ENCODE data around the gene SMIM9.
"Not testable (repeated sequence)": the region's sequence is repeated elsewhere in the genome, so short reads cannot be mapped to it uniquely, and the experiment has no call there.

Gene SMIM9

DNA sequence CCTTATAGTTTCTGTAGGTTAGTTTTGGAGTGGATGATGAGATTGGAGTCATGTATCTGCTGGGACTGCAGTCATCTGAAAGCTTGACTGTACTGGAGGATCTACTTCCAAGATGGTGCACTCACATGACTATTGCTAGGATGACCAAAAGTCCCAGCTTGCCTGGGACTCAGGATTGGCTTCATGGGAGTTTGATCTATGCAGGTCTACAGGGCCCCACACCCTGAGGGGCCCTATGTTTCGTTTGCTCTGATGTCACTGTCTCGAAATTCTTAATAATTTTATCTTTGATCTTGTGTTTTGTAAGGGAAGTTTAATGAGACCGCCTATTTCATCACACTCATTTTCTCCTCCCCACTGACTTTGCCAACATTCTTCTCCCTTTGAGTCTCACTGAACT is at the start of gene SMIM9:
SMIM9 (minus strand) TSS at position 101 of the 400 bp plus-strand sequence. CDS start 3,806 bp downstream, outside the sequence.
- no peak for DNase-seq

DNA sequence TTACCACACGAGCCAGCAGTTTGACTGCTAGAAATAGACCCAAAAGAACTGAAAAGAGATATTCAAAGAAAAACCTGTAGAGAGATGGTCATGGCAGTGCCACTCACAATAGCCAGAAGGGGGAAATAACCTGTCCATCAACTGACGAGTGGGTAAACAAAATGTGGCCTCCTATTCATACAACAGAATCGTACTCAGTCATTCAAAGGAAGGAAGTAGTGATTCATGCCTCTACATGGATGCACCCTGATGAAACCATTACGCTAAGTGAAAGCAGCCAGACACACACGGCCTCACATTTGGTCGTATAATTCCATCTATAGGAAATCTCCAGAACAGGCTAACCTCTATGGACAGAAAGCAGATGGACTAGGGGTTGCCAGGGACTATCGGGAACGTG is 49.6 kb upstream of the SMIM9 start:
- DNase-seq: not testable (repeated sequence)

DNA sequence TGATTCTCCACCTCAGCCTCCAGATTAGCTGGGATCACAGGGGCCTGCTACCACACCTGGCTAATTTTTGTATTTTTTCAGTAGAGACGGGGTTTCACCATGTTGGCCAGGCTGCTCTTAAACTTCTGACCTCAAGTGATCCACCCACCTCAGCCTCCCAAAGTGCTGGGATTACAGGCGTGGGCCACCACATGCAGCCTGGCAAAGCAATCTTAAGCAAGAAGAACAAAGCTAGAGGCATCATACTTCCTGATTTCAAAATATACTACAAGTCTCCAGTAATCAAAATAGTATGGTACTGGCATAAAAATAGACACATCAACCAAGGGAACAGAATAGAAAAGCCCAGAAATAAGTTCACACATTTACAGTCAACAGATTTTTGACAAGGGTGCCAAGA is 38.9 kb upstream of the SMIM9 start:
- DNase-seq: no peak

DNA sequence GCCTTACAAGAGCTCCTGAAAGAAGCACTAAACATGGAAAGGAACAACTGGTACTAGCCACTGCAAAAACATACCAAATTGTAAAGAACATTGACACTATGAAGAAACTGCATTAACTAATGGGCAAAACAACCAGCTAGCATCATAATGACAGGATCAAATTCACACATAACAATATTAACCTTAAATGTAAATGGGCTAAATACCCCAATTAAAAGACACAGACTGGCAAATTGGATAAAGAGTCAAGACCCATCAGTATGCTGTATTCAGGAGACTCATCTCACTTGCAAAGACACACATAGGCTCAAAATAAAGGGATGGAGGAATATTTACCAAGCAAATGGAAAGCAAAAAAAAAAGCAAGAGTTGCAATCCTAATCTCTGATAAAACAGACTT is 34.1 kb upstream of the SMIM9 start:
- not testable (repeated sequence) for DNase-seq

DNA sequence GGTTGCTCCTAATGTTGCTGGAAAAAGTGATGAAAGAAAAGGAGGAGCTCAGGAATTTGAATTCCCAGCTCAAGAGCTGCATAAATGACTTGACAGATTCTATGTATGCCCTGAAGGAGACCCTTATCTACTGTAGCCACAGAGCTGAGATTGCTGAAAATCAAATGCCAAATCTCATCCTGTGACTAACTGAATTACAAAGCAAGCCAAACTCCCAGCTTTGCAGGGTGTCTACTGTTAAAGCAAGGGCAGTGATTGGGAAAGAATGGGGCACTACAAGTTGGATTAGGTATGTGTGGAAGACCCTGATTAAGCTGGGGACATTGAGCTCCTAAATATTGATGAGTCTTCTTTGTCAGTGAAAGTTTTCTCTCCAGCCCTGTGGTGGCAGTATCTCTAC is 20.8 kb upstream of the SMIM9 start:
- no peak for DNase-seq

DNA sequence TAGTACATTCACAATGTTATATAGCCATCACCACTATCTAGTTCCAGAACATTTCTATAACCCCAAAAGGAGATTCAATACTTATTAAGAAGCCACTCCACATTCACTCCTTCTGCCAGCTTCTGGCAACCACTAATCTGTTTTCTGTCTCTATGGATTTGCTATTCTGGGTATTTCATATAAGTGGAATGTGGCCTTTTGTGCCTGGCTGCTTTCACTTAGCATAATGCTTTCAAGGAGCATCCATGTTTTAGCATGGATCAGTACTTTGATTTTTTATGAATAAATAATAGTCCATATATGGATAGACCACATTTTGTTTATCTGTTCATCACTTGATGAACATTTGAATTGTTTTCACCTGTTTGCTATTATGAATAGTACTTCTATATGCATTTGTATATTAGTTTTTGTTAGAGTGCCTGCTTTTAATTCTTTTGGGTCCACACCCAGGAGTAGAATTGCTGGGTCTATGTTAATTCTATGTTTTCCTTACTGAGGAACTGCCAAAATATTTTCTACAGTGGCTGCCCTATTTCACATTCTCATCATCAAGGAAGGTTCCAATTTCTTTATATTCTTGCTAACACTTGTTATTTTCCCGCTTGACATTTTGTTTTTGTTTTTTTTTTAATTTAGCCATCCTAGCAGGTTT is 16.6 kb upstream of the SMIM9 start:
- no peak for DNase-seq

DNA sequence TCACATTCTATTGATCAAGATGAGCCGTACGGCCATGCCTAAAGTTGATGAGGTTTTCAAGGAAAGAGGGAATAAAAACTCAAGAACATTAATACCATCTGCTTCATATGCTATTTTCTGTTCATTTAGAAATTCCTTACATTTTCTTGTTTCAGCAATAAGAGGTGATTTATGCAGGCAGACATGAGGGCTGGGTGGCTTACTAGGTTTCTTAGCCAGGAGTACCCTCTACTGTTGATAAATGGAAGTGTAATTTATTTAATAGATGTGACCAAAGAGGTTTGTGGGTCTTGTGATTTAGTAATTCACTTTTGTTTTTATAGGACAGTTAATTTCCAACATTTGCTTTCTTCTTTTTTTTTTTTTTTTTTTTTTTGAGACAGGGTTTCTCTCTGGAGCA is 6.4 kb upstream of the SMIM9 start:
- peak; percentile 51 for DNase-seq

DNA sequence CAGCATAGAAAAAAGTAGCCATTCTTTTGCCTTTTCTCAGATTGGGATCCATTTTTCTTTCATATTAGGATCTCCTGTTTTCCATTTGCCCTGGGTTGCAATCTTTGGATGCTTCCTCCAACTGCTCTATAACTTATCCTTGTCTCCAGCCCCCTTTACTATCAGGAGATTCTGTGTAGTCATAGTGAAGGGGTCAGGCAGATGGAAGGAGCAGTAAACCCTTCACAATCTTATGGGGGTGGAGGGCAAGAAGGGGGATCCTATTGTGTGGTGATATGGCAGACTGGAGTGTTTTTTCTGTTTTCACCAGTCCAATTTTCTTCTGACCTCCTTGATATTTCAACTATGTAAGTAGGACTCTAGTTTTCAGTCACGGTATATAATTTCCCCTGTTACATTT is 1.7 kb upstream of the SMIM9 start:
- no peak for DNase-seq

DNA sequence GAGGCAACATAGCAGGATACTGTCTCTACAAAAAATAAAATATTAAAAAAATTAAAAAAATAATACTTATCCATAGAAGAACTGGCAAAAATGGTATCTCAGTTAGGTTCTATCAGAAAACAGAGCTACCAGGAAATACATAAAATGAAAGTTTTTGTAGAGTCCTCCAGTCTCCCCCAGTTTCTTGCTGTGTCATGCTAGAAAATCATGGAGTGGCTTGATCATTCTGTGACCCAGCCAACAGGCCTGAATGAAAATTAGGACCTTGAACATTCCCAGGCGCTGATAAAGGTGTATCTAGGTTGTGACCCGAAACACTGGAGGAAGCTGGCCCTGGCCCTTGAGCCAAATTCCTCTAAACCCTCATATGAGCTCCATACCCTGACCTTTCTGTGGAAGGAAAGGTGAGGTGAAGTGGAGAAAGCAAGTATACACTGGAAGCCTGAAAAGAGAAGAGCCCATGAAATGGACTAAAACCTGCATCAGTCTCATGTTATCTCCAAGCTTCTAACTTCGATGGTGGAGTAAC is 652 bp downstream of the SMIM9 start:
- no peak for DNase-seq

DNA sequence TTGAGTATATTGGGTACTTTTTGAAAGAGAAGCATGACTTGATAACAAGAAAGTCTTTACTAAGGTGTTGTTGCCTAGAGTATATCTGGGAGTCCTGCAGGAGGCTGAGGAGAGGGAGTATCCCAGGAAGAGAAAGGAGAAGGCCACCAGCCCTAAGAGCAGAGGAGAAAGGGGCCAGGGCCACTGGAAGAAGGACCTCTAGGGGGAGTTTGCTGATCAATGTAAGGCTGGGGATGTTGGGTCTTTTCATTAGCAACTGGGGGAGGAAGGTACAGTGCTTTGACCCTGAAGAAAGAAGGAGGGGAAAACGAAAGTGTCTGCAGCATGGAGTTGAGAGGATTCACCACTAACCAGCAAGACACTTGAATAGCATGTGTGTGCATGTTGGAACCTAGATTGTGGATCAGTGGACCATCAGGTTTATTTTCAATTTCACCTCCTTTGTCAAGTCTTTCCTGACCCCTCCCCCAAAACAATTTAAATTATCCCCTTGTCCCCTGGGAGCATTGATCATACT is 4.5 kb downstream of the SMIM9 start:
- no peak for DNase-seq

DNA sequence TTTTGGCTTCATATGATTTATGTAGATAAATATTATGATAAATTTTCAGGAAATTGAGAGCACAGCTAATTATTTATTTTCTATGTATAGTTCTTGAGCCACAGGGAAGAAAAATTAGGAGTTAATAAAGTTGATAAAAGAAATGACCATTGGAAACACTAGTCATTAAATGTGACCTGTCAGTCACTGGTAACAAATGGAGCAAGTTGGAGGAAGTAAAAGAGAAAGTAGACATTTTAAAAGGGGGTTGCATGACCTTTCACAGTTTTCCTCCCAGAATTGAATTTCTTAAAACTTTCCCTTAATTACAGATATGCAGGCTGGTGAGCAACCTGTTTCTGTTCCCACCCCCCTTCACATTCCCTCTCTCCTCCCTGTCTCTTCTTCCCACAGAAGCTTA is 5.3 kb downstream of the SMIM9 start:
- DNase-seq: no peak

DNA sequence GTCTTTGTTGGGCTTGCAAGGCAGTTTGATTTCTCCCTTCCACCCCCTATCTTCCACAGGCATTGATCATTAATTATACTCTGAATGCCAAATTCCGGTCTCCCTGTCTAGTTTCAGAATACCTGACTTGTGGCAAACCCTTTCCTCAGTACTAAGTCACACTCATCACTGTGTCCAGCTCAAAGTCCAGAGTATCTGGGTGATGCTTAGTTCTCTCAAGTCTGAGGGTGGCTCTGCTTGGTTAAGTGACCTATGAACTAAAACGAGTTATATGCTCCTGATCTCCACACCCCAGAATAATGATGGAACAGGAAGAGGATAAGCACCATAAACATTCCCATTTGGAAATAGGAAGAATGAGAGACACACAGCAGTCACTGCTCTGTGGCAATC is 6.5 kb downstream of the SMIM9 start:
- no peak for DNase-seq

DNA sequence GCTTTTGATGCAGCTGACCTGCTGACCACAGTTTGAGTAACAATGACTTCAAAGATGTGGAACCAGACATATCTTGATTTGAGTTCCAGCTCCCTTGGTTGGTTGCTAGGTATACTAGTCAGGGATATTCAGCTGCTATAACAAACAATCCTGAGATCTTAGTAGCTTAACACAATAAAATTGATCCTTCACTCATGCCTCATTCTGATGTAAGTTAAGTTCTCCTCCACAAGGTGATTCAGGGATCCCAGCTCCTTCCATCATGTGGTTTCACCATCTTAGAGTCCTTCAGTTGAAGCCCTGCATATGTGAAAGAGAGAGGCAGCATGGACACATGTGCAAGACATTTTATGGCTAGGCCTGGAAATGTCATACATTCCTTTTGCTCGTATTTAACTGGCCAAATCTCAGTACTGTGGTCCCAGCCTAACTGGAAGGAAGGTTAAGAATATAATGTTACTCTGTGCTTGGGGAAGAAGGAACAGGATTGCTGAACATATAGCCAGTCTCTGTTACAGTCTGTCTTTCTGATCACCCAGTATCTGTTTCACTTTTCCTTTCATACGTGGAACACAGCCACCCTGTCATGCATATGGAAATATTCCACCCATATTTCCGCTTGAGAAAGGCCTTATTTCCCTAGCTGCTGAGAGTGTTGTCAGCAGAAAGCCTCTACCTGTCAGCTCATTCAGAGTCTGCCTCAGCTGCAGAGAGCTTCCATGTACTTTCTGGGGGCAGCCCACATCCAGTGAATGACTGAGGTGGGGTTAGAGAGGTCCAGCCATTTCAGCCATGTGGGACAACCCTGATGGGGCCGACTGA is 7.1 kb downstream of the SMIM9 start:
- DNase-seq: peak; percentile 17

DNA sequence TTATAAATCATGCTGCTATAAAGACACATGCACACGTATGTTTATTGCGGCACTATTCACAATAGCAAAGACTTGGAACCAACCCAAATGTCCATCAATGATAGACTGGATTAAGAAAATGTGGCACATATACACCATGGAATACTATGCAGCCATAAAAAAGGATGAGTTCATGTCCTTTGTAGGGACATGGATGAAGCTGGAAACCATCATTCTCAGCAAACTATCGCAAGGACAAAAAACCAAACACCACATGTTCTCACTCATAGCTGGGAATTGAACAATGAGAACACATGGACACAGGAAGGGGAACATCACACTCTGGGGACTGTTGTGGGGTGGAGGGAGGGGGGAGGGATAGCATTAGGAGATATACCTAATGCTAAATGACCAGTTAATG is 8.9 kb downstream of the SMIM9 start:
- not testable (repeated sequence) for DNase-seq

DNA sequence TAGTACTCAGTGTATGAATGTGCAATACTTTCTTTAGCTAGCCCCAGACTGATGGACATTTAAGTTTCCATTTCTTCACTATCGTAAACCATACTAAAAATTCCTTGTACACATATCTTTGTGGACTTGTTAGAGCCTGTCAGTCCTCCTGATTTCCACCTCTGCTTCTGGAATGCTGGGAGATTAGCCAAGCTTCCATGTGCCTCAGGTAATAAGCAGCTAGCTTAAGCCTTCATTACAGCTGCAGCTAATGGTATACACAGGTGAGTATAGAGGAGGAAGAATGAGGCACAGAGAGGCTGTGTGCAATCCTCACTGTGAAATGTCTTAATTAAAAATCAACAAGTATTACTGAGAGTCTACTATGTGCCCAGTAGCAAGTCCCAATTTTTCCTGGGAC is 9.8 kb downstream of the SMIM9 start:
- DNase-seq: no peak

DNA sequence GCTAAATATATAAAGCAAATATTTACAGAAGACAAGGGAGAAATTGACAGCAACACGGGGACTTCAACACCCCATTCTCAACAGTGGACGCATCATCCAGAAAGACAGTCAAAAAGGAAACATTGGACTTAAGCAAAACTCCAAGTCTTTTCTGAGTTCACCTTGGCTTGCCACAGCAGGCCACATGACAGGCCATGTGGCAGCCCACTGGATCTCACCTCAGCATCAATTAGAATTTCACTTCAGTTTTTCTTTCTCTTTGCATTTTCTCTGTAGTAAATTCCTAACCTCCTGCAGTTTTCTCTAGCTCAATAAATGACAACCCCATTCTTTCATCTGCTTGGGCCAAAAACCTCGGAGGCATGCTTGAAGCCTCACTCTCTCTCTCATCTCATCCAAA is 12.4 kb downstream of the SMIM9 start:
- DNase-seq: no peak

DNA sequence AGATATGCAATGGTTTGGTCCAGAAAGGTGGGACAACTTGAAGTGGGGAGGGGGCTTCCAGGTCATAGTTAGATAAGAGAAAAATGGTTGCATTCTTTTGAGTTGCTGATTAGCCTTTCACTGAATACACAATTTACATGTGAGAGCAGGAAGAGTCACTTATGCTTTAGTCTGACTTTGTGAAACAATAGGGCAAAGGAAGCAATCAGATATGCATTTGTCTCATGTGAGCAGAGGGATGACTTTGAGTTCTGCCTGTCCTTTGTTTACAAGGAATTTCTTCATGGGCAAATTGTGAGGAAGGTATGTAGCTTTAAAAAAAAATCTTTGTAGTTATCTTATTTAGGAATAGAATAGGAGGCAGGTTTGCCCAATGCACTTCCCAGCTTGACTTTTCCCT is 12.9 kb downstream of the SMIM9 start:
- no peak for DNase-seq

DNA sequence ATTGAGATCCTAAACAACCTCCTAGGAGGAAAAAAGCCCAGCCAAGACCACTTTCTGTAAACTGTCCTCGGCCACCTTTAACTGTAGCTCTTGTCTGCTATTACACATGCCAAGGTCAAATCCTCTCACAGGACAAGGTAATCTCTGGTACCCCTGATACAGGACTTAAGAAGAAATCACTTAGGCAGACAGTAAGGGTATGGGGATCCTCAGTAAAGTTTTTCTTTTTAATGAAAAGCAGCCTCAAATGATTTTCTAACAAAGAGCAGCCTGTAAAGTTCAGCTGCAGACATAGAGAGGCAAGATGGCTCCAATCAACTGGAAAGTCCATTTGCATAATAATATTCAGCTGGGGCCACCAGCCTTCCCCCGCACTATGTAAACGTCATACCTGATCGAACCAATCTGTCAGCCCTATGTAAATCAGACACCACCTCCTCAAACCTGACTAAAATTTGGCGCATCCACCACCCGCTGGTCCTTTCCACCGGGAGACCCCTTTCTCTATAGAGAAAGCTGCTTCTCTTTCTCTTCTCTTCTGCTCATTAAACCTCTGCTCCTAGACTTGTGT is 14.6 kb downstream of the SMIM9 start:
- DNase-seq: no peak

DNA sequence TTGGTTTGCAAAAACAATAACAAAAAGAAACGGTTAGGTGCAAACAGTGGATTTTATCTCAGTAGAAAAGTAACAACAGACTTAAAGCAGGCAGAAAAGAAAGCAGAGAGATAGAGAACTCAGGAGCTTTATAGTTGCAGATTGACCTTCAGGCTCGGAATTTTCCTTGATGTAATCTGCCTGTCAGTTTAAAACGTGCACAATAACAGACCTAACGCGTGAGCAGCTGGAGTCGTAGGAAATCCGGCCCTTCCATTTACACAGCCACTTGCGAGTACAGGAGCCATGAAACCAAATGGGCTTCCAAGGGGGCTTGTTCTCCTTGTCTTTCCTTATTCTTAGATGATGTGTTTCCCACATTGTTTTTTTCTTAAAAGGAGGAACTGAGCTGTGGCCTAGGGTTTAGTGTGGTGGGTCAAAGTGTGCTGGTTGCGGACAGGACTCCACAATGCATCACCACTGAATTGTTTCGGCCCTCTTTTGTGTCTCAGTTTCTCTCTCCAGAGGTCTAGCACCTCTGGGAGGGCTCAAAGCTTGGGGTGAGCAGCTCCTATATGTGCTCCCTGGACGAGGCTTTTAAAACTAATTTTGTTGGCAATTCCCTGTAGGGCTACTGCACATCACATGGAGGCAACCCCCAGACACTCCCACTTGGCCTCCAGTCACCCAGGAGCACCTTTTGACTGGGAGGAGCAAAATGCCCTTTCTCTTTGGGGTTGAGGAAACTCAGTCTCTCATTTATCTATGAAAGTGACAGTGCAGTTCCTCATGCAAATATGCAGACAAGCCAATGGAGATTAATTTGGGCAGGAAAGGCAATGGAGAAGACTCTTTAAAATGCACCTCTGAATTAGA is 15.3 kb downstream of the SMIM9 start:
- DNase-seq: no peak

DNA sequence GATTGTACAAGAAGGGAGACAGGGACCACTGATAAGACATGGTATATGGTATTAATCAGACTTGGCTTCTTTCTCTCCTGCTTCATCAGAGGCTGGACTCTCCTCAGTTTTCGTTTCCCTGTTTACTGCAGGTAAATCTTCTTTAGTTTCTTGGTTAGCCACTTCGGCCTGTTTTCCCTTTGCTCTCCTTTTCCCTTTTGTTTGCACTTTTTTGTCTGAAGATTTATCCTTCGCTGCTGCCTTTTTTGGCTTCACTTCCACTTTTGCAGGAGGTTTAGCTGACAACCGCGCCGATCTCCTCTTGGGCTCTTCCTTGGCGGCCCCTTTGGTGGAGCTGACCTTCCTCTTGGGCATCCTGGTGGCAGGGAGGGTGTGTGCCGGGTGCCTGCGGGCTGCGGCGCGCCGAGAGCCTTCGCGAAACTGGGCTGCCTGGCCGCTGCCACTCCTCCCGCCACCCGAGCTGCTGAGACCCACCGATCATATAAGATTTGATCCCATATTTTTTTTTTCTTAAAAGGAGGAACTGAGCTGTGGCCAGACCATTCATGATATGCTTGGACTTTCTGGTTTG is 17.3 kb downstream of the SMIM9 start:
- not testable (repeated sequence) for DNase-seq

DNA sequence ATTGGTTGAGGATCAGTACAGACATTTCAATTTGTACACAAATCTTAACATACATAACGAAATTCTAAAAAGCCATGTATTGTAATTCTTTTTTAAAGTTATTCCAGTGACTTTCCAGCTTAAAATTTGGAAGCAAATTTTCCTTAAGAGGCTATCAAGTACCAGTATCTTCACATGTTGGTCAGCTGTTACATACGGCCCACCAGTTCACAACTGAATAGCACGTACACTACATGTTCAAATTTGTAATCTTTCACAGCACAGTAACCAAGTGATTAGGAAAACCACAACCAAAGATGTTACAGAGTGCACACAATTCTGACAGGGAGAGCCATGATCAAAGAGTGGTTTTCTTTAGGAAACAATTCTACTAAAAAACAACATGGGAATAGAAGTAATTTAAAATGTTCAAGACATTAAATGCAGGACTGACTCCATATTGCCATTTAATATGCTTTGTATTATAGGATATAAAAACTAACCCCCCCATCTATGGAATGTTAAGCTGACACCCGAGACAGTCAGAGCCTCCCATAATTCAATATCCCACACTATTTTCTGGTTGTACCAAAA is 18.1 kb downstream of the SMIM9 start:
- DNase-seq: not testable (repeated sequence)

DNA sequence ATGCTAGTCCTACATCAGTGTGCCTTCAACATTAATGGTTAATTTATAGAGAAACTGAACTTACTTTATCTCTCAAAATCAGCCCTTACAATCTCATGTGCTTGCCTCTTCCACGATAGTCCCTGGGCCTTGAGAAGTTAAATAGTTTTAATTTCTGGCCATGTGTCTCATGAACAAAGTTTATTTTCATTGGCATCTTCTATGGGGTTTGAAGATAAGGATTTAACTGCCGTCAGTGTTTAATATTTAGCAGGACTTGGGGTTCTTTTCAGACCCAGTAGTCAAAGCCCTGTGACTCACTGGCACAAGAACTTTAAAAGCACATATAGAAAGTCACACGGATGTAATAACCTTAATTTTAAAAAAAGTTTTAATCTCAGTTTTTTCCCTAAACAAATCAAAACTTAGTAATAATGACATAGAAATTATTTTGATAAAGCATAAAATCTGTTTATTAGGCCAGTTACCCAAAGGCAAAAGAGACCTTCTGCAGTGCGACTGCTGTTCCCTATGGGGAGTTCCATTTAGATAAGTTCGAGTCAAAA is 19.1 kb downstream of the SMIM9 start:
- no peak for DNase-seq
